ENCODE results near the gene FEZ2.

FEZ2 gene

GRCh38 chr2:36597532-36598377, at the start of gene FEZ2:
Gene FEZ2 (minus strand): TSS chr2:36598168. CDS start chr2:36598142, 26 bp downstream.
- H3K36me3 ChIP-seq (replicated peaks): no peaks in the 10 kb centered on the region
- in situ Hi-C loops (cut with HindIII; ENCODE audit: low pct_ligation_motif_present, low sequenced_read_pairs): no loop called here
- no peak for TF ChIP-seq CTCF (IDR thresholded peaks at IDR 0.05; ENCODE audit: low read depth, low read length, missing control alignments)
- peak; percentile 51 for DNase-seq
- H3K27ac ChIP-seq: peak within 1 kb of the TSS; percentile 83
- no peaks in the 10 kb centered on the region for H3K27me3 ChIP-seq (replicated peaks)
- H3K4me3 ChIP-seq (ENCODE audit: low read depth, low read length): peak within 1 kb of the TSS; percentile 81

- H3K27ac ChIP-seq: no peak overlapping the region
These were observed 37.1 kb upstream of the FEZ2 start for GRCh38 chr2:36634981-36635597.

GRCh38 chr2:36633470-36634092, 35.6 kb upstream of the FEZ2 start:
- DNase-seq: no peak
- H3K36me3 ChIP-seq (replicated peaks): no peaks in the 10 kb centered on the region
- in situ Hi-C loops (cut with HindIII; ENCODE audit: low pct_ligation_motif_present, low sequenced_read_pairs): no loop called here
- H3K27ac ChIP-seq: no peak overlapping the region
- H3K4me3 ChIP-seq (ENCODE audit: low read depth, low read length): no peak overlapping the region
- no peak for TF ChIP-seq CTCF (IDR thresholded peaks at IDR 0.05; ENCODE audit: low read depth, low read length, missing control alignments)
- H3K27me3 ChIP-seq (replicated peaks): no peaks in the 10 kb centered on the region

More at GRCh38 chr2:36634981-36635597, 37.1 kb upstream of the FEZ2 start:
- TF ChIP-seq CTCF (IDR thresholded peaks at IDR 0.05; ENCODE audit: low read depth, low read length, missing control alignments): no peak
- no peak for DNase-seq
- in situ Hi-C loops (cut with HindIII; ENCODE audit: low pct_ligation_motif_present, low sequenced_read_pairs): no loop called here
- Histone ChIP-seq H3K36me3 (replicated peaks) (no peaks in the 10 kb centered on the region), H3K27me3 (replicated peaks) (no peaks in the 10 kb centered on the region), H3K4me3 (ENCODE audit: low read depth, low read length) (no peak overlapping the region)

- in situ Hi-C loops (cut with HindIII; ENCODE audit: low pct_ligation_motif_present, low sequenced_read_pairs): no loop called here
- no peak for DNase-seq
- no peak for TF ChIP-seq CTCF (IDR thresholded peaks at IDR 0.05; ENCODE audit: low read depth, low read length, missing control alignments)
- no peaks in the 10 kb centered on the region for H3K27me3 ChIP-seq (replicated peaks)
- H3K27ac ChIP-seq: no peak overlapping the region
- no peaks in the 10 kb centered on the region for H3K36me3 ChIP-seq (replicated peaks)
- no peak overlapping the region for H3K4me3 ChIP-seq (ENCODE audit: low read depth, low read length)
These were observed 28.8 kb upstream of the FEZ2 start for GRCh38 chr2:36626756-36627155.

GRCh38 chr2:36626071-36626470, 28.1 kb upstream of the FEZ2 start:
- H3K4me3 ChIP-seq (ENCODE audit: low read depth, low read length): no peak overlapping the region
- DNase-seq: no peak
- no peaks in the 10 kb centered on the region for H3K36me3 ChIP-seq (replicated peaks)
- H3K27ac ChIP-seq: no peak overlapping the region
- TF ChIP-seq CTCF (IDR thresholded peaks at IDR 0.05; ENCODE audit: low read depth, low read length, missing control alignments): no peak
- in situ Hi-C loops (cut with HindIII; ENCODE audit: low pct_ligation_motif_present, low sequenced_read_pairs): no loop called here
- H3K27me3 ChIP-seq (replicated peaks): no peaks in the 10 kb centered on the region

All from brain microvascular endothelial cell (primary cell).